GM23338 (cell line): ENCODE measurements around the gene TMA16. TPM values are rescaled to one million over a fixed set of nuclear protein-coding genes. Genes with fewer than 3 reads are reported as not detected.

Experiments
- ATAC-seq: fragments of 200-7000 bp; cut with Tn5 transposase; 3 replicates; pipeline ENCODE4 v1.9.1; 2020
- DNase-seq: peaks from one replicate; pipeline ENCODE4 v3.0.0-alpha.2; 2015; ENCODE audit warnings: low spot score
- H2AFZ ChIP-seq: fragments of 200-600 bp; sonication (generic); 2 replicates; pipeline ENCODE4 v1.8.0; 2016; ENCODE audit warnings: antibody characterized with exemption, mild to moderate bottlenecking, moderate library complexity
- H3F3A ChIP-seq: fragments of 200-600 bp; sonication (generic); replicated peaks from 2 replicates; pipeline ENCODE4 v1.8.0; 2017; ENCODE audit warnings: antibody characterized with exemption, mixed run types, low read depth
- H3K27ac ChIP-seq: fragments of 200-600 bp; sonication (generic); 2 replicates; pipeline ENCODE4 v1.6.1; 2016; ENCODE audit warnings: low read depth
- H3K27me3 ChIP-seq: fragments of 200-600 bp; sonication (generic); 2 replicates; pipeline ENCODE4 v1.8.0; 2016; ENCODE audit warnings: mild to moderate bottlenecking, mixed run types, moderate library complexity; ENCODE audit not compliant: insufficient read depth
- H3K36me3 ChIP-seq: fragments of 200-600 bp; sonication (generic); 2 replicates; pipeline ENCODE4 v1.8.0; 2016; ENCODE audit warnings: mild to moderate bottlenecking; ENCODE audit not compliant: insufficient read depth
- H3K4me1 ChIP-seq: fragments of 200-600 bp; sonication (generic); 2 replicates; pipeline ENCODE4 v1.8.0; 2016; ENCODE audit warnings: mild to moderate bottlenecking, moderate library complexity; ENCODE audit not compliant: insufficient read depth
- H3K4me2 ChIP-seq: fragments of 200-600 bp; sonication (generic); 2 replicates; pipeline ENCODE4 v1.7.1; 2017; ENCODE audit warnings: mixed run types
- H3K4me3 ChIP-seq: fragments of 200-600 bp; sonication (generic); 2 replicates; pipeline ENCODE4 v1.6.1; 2016; ENCODE audit warnings: mixed run types
- H3K79me2 ChIP-seq: fragments of 200-600 bp; sonication (generic); replicated peaks from 2 replicates; pipeline ENCODE4 v1.8.0; 2017; ENCODE audit warnings: mild to moderate bottlenecking; ENCODE audit not compliant: insufficient read depth
- H3K9me2 ChIP-seq: fragments of 200-600 bp; sonication (generic); 2 replicates; pipeline ENCODE4 v1.8.0; 2017; ENCODE audit not compliant: insufficient read depth
- H4K20me1 ChIP-seq: fragments of 200-600 bp; sonication (generic); replicated peaks from 2 replicates; pipeline ENCODE4 v1.8.0; 2017; ENCODE audit warnings: mild to moderate bottlenecking; ENCODE audit not compliant: insufficient read depth
- H3K27ac Mint-ChIP-seq: 2 replicates; pipeline ENCODE4 v1.8.0; 2020; ENCODE audit warnings: inconsistent platforms, mild to moderate bottlenecking, moderate library complexity, mixed read lengths
- H3K27me3 Mint-ChIP-seq: 3 replicates; pipeline ENCODE4 v1.8.0; 2022; ENCODE audit warnings: low read depth, mild to moderate bottlenecking, moderate library complexity, mixed read lengths, inconsistent platforms; ENCODE audit not compliant: insufficient read depth, poor library complexity
- H3K36me3 Mint-ChIP-seq: 3 replicates; pipeline ENCODE4 v1.8.0; 2021; ENCODE audit warnings: low read depth, mild to moderate bottlenecking, inconsistent platforms, moderate library complexity, mixed read lengths
- H3K4me1 Mint-ChIP-seq: 3 replicates; pipeline ENCODE4 v1.8.0; 2020; ENCODE audit warnings: mild to moderate bottlenecking, inconsistent platforms, mixed read lengths
- H3K4me3 Mint-ChIP-seq: 3 replicates; pipeline ENCODE4 v1.8.0; 2021; ENCODE audit warnings: moderate library complexity, mild to moderate bottlenecking, inconsistent platforms, mixed read lengths
- H3K9me3 Mint-ChIP-seq: 3 replicates; pipeline ENCODE4 v1.8.0; 2020; ENCODE audit warnings: moderate library complexity, mild to moderate bottlenecking, inconsistent platforms, mixed read lengths
- CREB1 ChIP-seq: fragments of 250-450 bp; sonication (Bioruptor Pico); IDR thresholded peaks from 2 replicates; pipeline ENCODE4 v1.5.0; 2020; ENCODE audit warnings: low read depth, mild to moderate bottlenecking, moderate library complexity
- EZH2phosphoT487 ChIP-seq: fragments of 200-600 bp; sonication (generic); IDR thresholded peaks from one replicate; pipeline ENCODE4 v1.8.1; 2018; ENCODE audit warnings: antibody characterized with exemption; ENCODE audit not compliant: unreplicated experiment
- JUNB ChIP-seq: IDR thresholded peaks from one replicate; pipeline ENCODE4 v1.6.1; 2016; ENCODE audit warnings: antibody characterized with exemption; ENCODE audit not compliant: unreplicated experiment
- POLR2AphosphoS5 ChIP-seq: IDR thresholded peaks from 2 replicates; pipeline ENCODE4 v1.6.1; 2016; ENCODE audit warnings: antibody characterized with exemption, low read depth
- STAT1 ChIP-seq: IDR thresholded peaks from one replicate; pipeline ENCODE4 v1.6.1; 2016; ENCODE audit warnings: antibody characterized with exemption; ENCODE audit not compliant: unreplicated experiment
- ZNF114 ChIP-seq: fragments of 250-450 bp; sonication (Bioruptor Pico); IDR thresholded peaks from 2 replicates; pipeline ENCODE4 v1.5.0; 2020; ENCODE audit warnings: mild to moderate bottlenecking, moderate library complexity
- ZNF331 ChIP-seq: fragments of 250-450 bp; sonication (Bioruptor Pico); IDR thresholded peaks from 2 replicates; pipeline ENCODE4 v1.5.0; 2020; ENCODE audit warnings: low read depth, mild to moderate bottlenecking, moderate library complexity
- polyA plus RNA-seq: library from polyadenylated mRNA; unstranded; fragments of >200 nt; fragmentation: Nextera tagmentation; extraction: Ambion mirVana; gene quantifications from 2 replicates; pipeline ENCODE4 v1.2.1, GENCODE V29; 2016
- total RNA-seq: library from RNA; depleted of rRNA; stranded (reverse); fragments of >200 nt; shearing (Covaris generic); gene quantifications from 2 replicates; pipeline ENCODE4 v1.2.3, GENCODE V29; 2014
- TF ChIP-seq, protein P1 (sequence below): fragments of 250-450 bp; sonication (Bioruptor Pico); IDR thresholded peaks from 2 replicates; pipeline ENCODE4 v1.5.0; 2020; ENCODE audit warnings: mild to moderate bottlenecking, moderate library complexity
- TF ChIP-seq, protein P2 (sequence below), 2 experiments: fragments of 200-600 bp in 1 of 2; sonication (generic) in 1 of 2; conservative IDR thresholded peaks; 2 replicates each; pipeline versions ENCODE4 v1.5.1 to v1.6.1; 2016 to 2017; ENCODE audit warnings: antibody characterized with exemption in 2 of 2, low read depth in 2 of 2, mild to moderate bottlenecking in 2 of 2, moderate library complexity in 1 of 2

The TMA16 gene
- total and polyA plus RNA-seq, 2 experiments from 2014 or later = 46.4 to 96.1 TPM

DNA sequence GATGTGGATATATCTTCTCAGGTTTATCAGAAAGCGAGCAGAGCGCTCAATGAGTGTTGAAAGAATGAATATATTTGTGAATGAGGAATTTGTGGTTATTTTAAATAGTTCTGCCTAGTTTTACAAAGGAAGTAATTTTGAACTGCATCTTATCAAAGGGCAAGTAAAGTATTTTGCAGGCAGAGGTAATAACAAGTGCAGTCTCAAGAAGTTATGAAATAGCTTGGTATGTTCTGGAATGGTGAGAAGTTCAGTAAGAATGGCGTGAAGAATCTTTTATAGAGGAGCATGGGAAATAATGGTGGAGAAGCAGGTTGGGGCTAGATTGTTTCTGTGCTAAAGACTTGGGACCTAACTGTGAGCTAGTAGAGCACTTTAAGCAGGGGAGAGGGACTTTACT, 10.9 kb downstream of the TMA16 start:
- Histone ChIP-seq H3K27ac (no peak overlapping the region), H3K36me3 (peaks cover 7% of the 10 kb centered on the region; the same call in 1 of the 2 replicates), H3K4me2 (no peak overlapping the region), H3K27me3 (no peaks in the 10 kb centered on the region), H2AFZ (no peak overlapping the region), H3K79me2 (peaks cover 99% of the 10 kb centered on the region), H3K9me2 (no peaks in the 10 kb centered on the region), H3K4me1 (0 out of 2 replicates have a peak, but pooled peaks cover 10% of the 10 kb centered on the region), H4K20me1 (peaks cover 18% of the 10 kb centered on the region; the same call in 1 of the 2 replicates), H3K4me3 (no peak overlapping the region), H3F3A (no peaks in the 10 kb centered on the region)
- Mint-ChIP-seq H3K27ac (peak overlapping the region; percentile 36; the same call in 1 of the 2 replicates), H3K4me3 (no peak overlapping the region), H3K27me3 (no peaks in the 10 kb centered on the region), H3K36me3 (peaks cover 24% of the 10 kb centered on the region), H3K9me3 (no peaks in the 10 kb centered on the region), H3K4me1 (peaks cover 23% of the 10 kb centered on the region)
- DNase-seq (no peak), ATAC-seq (no peak)
- no peak for TF ChIP-seq STAT1
- TF ChIP-seq, protein P1, sequence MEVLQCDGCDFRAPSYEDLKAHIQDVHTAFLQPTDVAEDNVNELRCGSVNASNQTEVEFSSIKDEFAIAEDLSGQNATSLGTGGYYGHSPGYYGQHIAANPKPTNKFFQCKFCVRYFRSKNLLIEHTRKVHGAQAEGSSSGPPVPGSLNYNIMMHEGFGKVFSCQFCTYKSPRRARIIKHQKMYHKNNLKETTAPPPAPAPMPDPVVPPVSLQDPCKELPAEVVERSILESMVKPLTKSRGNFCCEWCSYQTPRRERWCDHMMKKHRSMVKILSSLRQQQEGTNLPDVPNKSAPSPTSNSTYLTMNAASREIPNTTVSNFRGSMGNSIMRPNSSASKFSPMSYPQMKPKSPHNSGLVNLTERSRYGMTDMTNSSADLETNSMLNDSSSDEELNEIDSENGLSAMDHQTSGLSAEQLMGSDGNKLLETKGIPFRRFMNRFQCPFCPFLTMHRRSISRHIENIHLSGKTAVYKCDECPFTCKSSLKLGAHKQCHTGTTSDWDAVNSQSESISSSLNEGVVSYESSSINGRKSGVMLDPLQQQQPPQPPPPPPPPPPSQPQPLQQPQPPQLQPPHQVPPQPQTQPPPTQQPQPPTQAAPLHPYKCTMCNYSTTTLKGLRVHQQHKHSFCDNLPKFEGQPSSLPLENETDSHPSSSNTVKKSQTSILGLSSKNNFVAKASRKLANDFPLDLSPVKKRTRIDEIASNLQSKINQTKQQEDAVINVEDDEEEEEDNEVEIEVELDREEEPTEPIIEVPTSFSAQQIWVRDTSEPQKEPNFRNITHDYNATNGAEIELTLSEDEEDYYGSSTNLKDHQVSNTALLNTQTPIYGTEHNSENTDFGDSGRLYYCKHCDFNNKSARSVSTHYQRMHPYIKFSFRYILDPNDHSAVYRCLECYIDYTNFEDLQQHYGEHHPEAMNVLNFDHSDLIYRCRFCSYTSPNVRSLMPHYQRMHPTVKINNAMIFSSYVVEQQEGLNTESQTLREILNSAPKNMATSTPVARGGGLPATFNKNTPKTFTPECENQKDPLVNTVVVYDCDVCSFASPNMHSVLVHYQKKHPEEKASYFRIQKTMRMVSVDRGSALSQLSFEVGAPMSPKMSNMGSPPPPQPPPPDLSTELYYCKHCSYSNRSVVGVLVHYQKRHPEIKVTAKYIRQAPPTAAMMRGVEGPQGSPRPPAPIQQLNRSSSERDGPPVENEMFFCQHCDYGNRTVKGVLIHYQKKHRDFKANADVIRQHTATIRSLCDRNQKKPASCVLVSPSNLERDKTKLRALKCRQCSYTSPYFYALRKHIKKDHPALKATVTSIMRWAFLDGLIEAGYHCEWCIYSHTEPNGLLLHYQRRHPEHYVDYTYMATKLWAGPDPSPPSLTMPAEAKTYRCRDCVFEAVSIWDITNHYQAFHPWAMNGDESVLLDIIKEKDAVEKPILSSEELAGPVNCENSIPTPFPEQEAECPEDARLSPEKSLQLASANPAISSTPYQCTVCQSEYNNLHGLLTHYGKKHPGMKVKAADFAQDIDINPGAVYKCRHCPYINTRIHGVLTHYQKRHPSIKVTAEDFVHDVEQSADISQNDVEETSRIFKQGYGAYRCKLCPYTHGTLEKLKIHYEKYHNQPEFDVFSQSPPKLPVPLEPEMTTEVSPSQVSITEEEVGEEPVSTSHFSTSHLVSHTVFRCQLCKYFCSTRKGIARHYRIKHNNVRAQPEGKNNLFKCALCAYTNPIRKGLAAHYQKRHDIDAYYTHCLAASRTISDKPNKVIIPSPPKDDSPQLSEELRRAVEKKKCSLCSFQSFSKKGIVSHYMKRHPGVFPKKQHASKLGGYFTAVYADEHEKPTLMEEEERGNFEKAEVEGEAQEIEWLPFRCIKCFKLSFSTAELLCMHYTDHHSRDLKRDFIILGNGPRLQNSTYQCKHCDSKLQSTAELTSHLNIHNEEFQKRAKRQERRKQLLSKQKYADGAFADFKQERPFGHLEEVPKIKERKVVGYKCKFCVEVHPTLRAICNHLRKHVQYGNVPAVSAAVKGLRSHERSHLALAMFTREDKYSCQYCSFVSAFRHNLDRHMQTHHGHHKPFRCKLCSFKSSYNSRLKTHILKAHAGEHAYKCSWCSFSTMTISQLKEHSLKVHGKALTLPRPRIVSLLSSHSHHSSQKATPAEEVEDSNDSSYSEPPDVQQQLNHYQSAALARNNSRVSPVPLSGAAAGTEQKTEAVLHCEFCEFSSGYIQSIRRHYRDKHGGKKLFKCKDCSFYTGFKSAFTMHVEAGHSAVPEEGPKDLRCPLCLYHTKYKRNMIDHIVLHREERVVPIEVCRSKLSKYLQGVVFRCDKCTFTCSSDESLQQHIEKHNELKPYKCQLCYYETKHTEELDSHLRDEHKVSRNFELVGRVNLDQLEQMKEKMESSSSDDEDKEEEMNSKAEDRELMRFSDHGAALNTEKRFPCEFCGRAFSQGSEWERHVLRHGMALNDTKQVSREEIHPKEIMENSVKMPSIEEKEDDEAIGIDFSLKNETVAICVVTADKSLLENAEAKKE = no peak

DNA sequence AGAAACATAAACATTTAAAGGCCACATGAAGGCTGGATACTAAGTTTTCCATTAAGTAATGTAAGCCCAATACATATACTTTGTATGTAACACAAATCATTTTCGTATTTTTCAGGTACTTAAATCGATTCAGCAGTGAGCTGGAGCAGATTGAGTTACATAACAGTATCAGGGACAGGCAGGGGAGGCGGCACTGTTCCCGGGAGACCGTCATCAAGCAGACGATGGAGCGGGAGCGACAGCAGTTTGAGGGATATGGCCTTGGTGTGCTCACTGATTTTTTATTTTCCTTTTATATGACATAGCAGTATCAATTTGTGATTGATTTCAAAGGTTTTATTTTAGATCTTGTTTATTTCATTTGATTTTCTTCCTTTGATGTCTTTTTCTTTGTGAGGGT, 20.7 kb downstream of the TMA16 start:
- H3K4me3 Mint-ChIP-seq = no peak overlapping the region
- Histone ChIP-seq H3K9me2 (no peaks in the 10 kb centered on the region), H3K27me3 (no peaks in the 10 kb centered on the region), H3K4me3 (no peak overlapping the region), H3K4me1 (no peaks in the 10 kb centered on the region), H3K27ac (no peak overlapping the region), H3K4me2 (no peak overlapping the region), H2AFZ (no peak overlapping the region), H4K20me1 (no peaks in the 10 kb centered on the region), H3K36me3 (peaks cover 31% of the 10 kb centered on the region; the same call in 1 of the 2 replicates), H3K79me2 (peaks cover 20% of the 10 kb centered on the region), H3F3A (no peaks in the 10 kb centered on the region)
- no peaks in the 10 kb centered on the region for H3K27me3 Mint-ChIP-seq
- no peak overlapping the region for H3K27ac Mint-ChIP-seq
- ATAC-seq (no peak), DNase-seq (no peak)
- no peaks in the 10 kb centered on the region for H3K4me1 Mint-ChIP-seq
- no peaks in the 10 kb centered on the region for H3K9me3 Mint-ChIP-seq
- peaks cover 72% of the 10 kb centered on the region for H3K36me3 Mint-ChIP-seq
- TF ChIP-seq JUNB (no peak), ZNF114 (CRISPR knock-in tag) (no peak), CREB1 (CRISPR knock-in tag) (no peak), EZH2phosphoT487 (no peak), ZNF331 (CRISPR knock-in tag) (no peak), STAT1 (no peak), POLR2AphosphoS5 (no peak)
- TF ChIP-seq, protein P2, sequence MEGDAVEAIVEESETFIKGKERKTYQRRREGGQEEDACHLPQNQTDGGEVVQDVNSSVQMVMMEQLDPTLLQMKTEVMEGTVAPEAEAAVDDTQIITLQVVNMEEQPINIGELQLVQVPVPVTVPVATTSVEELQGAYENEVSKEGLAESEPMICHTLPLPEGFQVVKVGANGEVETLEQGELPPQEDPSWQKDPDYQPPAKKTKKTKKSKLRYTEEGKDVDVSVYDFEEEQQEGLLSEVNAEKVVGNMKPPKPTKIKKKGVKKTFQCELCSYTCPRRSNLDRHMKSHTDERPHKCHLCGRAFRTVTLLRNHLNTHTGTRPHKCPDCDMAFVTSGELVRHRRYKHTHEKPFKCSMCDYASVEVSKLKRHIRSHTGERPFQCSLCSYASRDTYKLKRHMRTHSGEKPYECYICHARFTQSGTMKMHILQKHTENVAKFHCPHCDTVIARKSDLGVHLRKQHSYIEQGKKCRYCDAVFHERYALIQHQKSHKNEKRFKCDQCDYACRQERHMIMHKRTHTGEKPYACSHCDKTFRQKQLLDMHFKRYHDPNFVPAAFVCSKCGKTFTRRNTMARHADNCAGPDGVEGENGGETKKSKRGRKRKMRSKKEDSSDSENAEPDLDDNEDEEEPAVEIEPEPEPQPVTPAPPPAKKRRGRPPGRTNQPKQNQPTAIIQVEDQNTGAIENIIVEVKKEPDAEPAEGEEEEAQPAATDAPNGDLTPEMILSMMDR (conservative IDR thresholded peaks at IDR 0.05; ENCODE audit: low read depth in 2 of 2) = no peak
